CD8-positive, alpha-beta memory T cell (primary cell): Measurements from ENCODE around the gene CHI3L1. TPM values are rescaled to one million over a fixed set of nuclear protein-coding genes. Genes with fewer than 3 reads are reported as not detected.

Experiments used
- CTCF ChIA-PET: fragments of 350-600 bp; sonication (Branson Sonifier 250); formaldehyde crosslinking; loops from one replicate; lab custom pipeline; 2021; ENCODE audit warnings: antibody characterized with exemption; lab: Charles Lee
- POLR2A ChIA-PET: fragments of 350-600 bp; sonication (Branson Sonifier 250); formaldehyde crosslinking; loops from one replicate; lab custom pipeline; 2021; ENCODE audit warnings: antibody characterized with exemption; lab: Charles Lee
- DNase-seq, 5 donors: peaks; one replicate each; pipeline versions ENCODE4 v3.0.0 to v3.0.0-alpha.2; 2020 to 2022; ENCODE audit warnings: mixed read lengths in 1 of 5
- H3K27ac ChIP-seq: one replicate; pipeline ENCODE4 v1.7.0; 2013; ENCODE audit warnings: low read depth, mild to moderate bottlenecking, low read length, moderate library complexity
- H3K27me3 ChIP-seq: 2 replicates; pipeline ENCODE4 v1.7.0; 2013; ENCODE audit warnings: low read length, mild to moderate bottlenecking; ENCODE audit not compliant: insufficient read depth, poor library complexity, severe bottlenecking
- H3K36me3 ChIP-seq: 2 replicates; pipeline ENCODE4 v1.7.0; 2013; ENCODE audit warnings: mild to moderate bottlenecking, low read length, moderate library complexity; ENCODE audit not compliant: insufficient read depth
- H3K4me1 ChIP-seq: 2 replicates; pipeline ENCODE4 v1.7.0; 2013; ENCODE audit warnings: mild to moderate bottlenecking, low read length, moderate library complexity; ENCODE audit not compliant: insufficient read depth
- H3K4me3 ChIP-seq: 2 replicates; pipeline ENCODE4 v1.7.0; 2013; ENCODE audit warnings: mild to moderate bottlenecking, low read length
- H3K9me3 ChIP-seq: 2 replicates; pipeline ENCODE4 v1.7.0; 2013; ENCODE audit warnings: mild to moderate bottlenecking, low read length
- H3K27ac Mint-ChIP-seq, 8 donors: one replicate each; pipeline ENCODE4 v1.8.0; 2020 to 2021; ENCODE audit warnings: mixed read lengths in 8 of 8, mild to moderate bottlenecking in 6 of 8, inconsistent platforms in 3 of 8, moderate library complexity in 3 of 8
- H3K27me3 Mint-ChIP-seq, 2 donors: one replicate each; pipeline ENCODE4 v1.8.0; 2020 to 2021; ENCODE audit warnings: mixed read lengths in 2 of 2, mild to moderate bottlenecking in 1 of 2, moderate library complexity in 1 of 2
- H3K36me3 Mint-ChIP-seq, 3 donors: one replicate each; pipeline ENCODE4 v1.8.0; 2020 to 2021; ENCODE audit warnings: mixed read lengths in 3 of 3, inconsistent platforms in 1 of 3, mild to moderate bottlenecking in 1 of 3
- H3K4me1 Mint-ChIP-seq, 3 donors: one replicate each; pipeline ENCODE4 v1.8.0; 2020 to 2021; ENCODE audit warnings: mixed read lengths in 3 of 3, inconsistent platforms in 1 of 3, mild to moderate bottlenecking in 1 of 3
- H3K4me3 Mint-ChIP-seq, 7 donors: one replicate each; pipeline ENCODE4 v1.8.0; 2020 to 2021; ENCODE audit warnings: mixed read lengths in 7 of 7, mild to moderate bottlenecking in 6 of 7, moderate library complexity in 4 of 7, inconsistent platforms in 2 of 7
- H3K9me3 Mint-ChIP-seq, 5 donors: one replicate each; pipeline ENCODE4 v1.8.0; 2020 to 2022; ENCODE audit warnings: mixed read lengths in 5 of 5, mild to moderate bottlenecking in 3 of 5, moderate library complexity in 2 of 5, inconsistent platforms in 1 of 5
- polyA plus RNA-seq: library from polyadenylated mRNA; unstranded; fragments of 300-500 nt; fragmentation: Illumina TruSeq; gene quantifications from one replicate; pipeline ENCODE4 v1.2.3, GENCODE V29; 2021
- total RNA-seq, 2 experiments: library from RNA; stranded (reverse); gene quantifications; one replicate each; pipeline ENCODE4 v1.2.3, GENCODE V29; 2021

The CHI3L1 gene
- total and polyA plus RNA-seq, 3 experiments from 2014 or later = not detected

DNA sequence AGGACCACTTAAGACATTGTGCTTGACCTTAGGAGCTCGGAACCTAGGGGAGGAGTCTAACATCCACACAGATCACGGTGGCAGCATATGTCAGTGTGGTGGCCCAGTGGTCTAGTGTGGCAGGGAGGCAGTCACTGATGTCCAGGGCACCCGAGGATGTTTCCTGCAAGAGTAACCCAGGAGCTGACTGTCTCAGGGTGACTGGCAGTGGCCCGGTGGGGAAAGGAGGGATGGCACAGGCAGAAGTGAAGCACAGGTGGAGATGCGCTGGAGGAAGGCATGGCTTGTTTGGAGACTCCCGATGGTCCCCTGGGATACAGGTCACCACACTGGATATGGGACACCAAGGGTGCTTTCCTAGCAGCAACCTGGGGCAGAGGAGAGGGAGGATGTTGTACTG, 26.6 kb upstream of the CHI3L1 start:
- no peaks in the 10 kb centered on the region for H3K9me3 Mint-ChIP-seq

DNA sequence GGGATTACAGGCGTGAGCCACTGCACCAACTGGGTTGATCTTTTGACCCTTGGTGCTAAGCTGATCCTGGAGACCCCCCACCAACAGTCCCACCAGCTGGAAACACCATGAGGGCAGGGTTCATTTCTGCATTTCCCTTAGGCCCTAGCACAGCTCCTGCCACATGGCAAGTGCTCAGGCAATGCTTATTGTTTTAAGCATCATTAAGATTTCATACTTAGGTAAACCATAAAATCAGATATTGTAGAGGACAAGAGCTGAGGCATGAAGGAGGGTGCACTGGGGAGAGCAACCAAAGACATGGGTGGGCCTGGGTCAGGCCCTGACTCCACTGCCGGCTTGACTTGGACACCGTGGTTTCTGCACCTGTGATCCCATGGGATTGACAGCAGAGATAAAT, 25.3 kb upstream of the CHI3L1 start:
- H3K27ac ChIP-seq = no peak overlapping the region
- POLR2A ChIA-PET = no interaction called here
- H3K4me1 ChIP-seq = no peaks in the 10 kb centered on the region
- H3K9me3 ChIP-seq = no peaks in the 10 kb centered on the region
- no peaks in the 10 kb centered on the region for H3K36me3 Mint-ChIP-seq
- no peak overlapping the region for H3K4me3 ChIP-seq
- no peaks in the 10 kb centered on the region for H3K36me3 ChIP-seq
- no peak for DNase-seq
- no peaks in the 10 kb centered on the region for H3K27me3 ChIP-seq
- no peak overlapping the region for H3K27ac Mint-ChIP-seq
- H3K4me3 Mint-ChIP-seq = no peak overlapping the region
- peaks cover 0 to 7% (median 6%) of the 10 kb centered on the region in 3 donors for H3K4me1 Mint-ChIP-seq
- no peaks in the 10 kb centered on the region for H3K9me3 Mint-ChIP-seq
- CTCF ChIA-PET = interaction anchor here (1.1 kb wide), 1 partner anchor 172 kb away, joined by 4 read pairs; no protein-coding TSS in a partner anchor
- H3K27me3 Mint-ChIP-seq = peaks cover 12% of the 10 kb centered on the region in 2 donors

More for the DNA sequence above, 26.6 kb upstream of the CHI3L1 start:
- Histone ChIP-seq H3K4me1 (no peaks in the 10 kb centered on the region), H3K4me3 (no peak overlapping the region), H3K27me3 (no peaks in the 10 kb centered on the region), H3K36me3 (no peaks in the 10 kb centered on the region), H3K27ac (no peak overlapping the region), H3K9me3 (no peaks in the 10 kb centered on the region)
- Mint-ChIP-seq H3K27ac (no peak overlapping the region), H3K4me3 (no peak overlapping the region), H3K36me3 (no peaks in the 10 kb centered on the region), H3K27me3 (peaks cover 13 to 17% of the 10 kb centered on the region in 2 donors), H3K4me1 (peaks cover 0 to 7% (median 6%) of the 10 kb centered on the region in 3 donors)
- ChIA-PET POLR2A (no interaction called here), CTCF (interaction anchor here (1.1 kb wide), 1 partner anchor 173 kb away, joined by 4 read pairs; no protein-coding TSS in a partner anchor)
- DNase-seq = no peak

DNA sequence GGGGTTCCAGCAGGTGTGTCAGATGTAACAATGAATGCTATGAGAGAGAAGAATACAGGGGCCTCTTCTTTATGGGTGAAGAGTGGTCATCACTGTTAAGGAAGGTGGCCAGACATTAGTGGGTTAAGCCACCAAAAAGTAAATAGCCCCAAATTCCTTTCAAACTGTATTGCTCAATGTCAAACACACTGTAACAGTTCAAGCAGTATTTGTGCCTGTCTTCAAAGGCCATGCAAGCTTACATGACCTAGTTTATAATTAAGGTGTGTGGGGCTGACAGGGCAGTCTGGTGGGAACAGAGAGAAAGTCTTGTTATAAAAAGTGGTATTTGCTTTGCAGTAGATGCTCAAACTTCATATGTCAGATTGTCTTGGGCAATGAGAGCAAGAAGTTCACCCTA, 24.5 kb upstream of the CHI3L1 start:
- ChIA-PET CTCF (interaction anchor here (0.5 kb wide), 1 partner anchor 226 kb away, joined by 3 read pairs; no protein-coding TSS in a partner anchor), POLR2A (no interaction called here)
- peaks cover 6 to 7% of the 10 kb centered on the region in 2 donors for H3K27me3 Mint-ChIP-seq
- Histone ChIP-seq H3K4me3 (no peak overlapping the region), H3K4me1 (no peaks in the 10 kb centered on the region), H3K27ac (no peak overlapping the region), H3K9me3 (no peaks in the 10 kb centered on the region), H3K36me3 (no peaks in the 10 kb centered on the region), H3K27me3 (no peaks in the 10 kb centered on the region)
- H3K36me3 Mint-ChIP-seq = no peaks in the 10 kb centered on the region
- H3K9me3 Mint-ChIP-seq = no peaks in the 10 kb centered on the region
- no peak for DNase-seq
- no peak overlapping the region for H3K4me3 Mint-ChIP-seq
- H3K4me1 Mint-ChIP-seq = peaks cover 0 to 4% (median under 1%) of the 10 kb centered on the region in 3 donors
- no peak overlapping the region for H3K27ac Mint-ChIP-seq

DNA sequence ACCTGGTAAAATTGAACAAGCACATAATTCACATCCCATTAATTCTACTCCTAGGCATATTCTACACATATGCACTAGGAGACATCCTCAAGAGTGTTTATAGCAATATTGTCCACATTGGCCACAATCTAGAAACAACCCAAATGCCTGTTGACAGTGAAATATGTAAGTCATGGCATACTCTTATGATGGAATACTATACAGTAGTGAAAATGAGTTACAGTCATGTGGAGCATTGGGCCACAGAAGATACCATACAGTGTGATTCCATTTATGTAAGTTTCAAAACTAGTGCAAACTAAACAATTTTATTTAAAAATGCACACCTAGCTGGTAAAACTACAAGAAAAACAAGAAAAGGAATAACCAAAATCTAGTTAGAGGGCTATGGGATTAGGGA, 23.8 kb upstream of the CHI3L1 start:
- Mint-ChIP-seq H3K4me3 (no peak overlapping the region), H3K27ac (no peak overlapping the region), H3K4me1 (peaks cover 0 to 3% (median 0%) of the 10 kb centered on the region in 3 donors), H3K36me3 (no peaks in the 10 kb centered on the region), H3K9me3 (no peaks in the 10 kb centered on the region), H3K27me3 (peaks cover 6% of the 10 kb centered on the region in 2 donors)
- POLR2A ChIA-PET = no interaction called here
- CTCF ChIA-PET = no interaction called here
- H3K27ac ChIP-seq = no peak overlapping the region
- H3K9me3 ChIP-seq = no peaks in the 10 kb centered on the region
- no peaks in the 10 kb centered on the region for H3K4me1 ChIP-seq
- no peaks in the 10 kb centered on the region for H3K36me3 ChIP-seq
- H3K4me3 ChIP-seq = no peak overlapping the region
- no peak for DNase-seq
- H3K27me3 ChIP-seq = no peaks in the 10 kb centered on the region

DNA sequence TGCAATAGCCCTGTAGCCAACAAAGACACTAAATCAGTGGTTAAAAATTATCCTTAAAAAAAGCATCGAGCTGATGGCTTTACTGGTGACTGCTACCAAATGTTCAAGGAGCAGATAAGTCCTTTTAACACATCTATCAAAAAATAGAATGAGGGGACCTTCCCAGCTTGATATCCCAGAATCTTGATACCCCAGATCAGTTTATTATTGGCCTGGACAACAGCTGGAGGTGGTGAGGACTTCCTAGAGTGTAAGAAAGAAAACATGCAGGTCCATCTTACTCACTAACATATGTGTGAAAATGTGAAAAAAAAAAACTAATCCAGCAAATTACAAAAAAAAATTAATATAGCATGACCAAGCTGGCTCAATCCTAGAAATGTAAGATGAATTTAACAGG, 21.7 kb upstream of the CHI3L1 start:
- H3K4me1 Mint-ChIP-seq = no peaks in the 10 kb centered on the region
- no peak overlapping the region for H3K27ac ChIP-seq
- no peak overlapping the region for H3K4me3 ChIP-seq
- no peaks in the 10 kb centered on the region for H3K36me3 Mint-ChIP-seq
- H3K27me3 Mint-ChIP-seq = peaks cover 3 to 10% of the 10 kb centered on the region in 2 donors
- no peaks in the 10 kb centered on the region for H3K36me3 ChIP-seq
- ChIA-PET POLR2A (no interaction called here), CTCF (interaction anchor here (5.6 kb wide), 1 partner anchor 9 kb away, joined by 28 read pairs; no protein-coding TSS in a partner anchor)
- H3K4me3 Mint-ChIP-seq = no peak overlapping the region
- DNase-seq = no peak
- no peaks in the 10 kb centered on the region for H3K27me3 ChIP-seq
- H3K9me3 ChIP-seq = no peaks in the 10 kb centered on the region
- H3K4me1 ChIP-seq = no peaks in the 10 kb centered on the region
- H3K9me3 Mint-ChIP-seq = no peaks in the 10 kb centered on the region
- no peak overlapping the region for H3K27ac Mint-ChIP-seq

DNA sequence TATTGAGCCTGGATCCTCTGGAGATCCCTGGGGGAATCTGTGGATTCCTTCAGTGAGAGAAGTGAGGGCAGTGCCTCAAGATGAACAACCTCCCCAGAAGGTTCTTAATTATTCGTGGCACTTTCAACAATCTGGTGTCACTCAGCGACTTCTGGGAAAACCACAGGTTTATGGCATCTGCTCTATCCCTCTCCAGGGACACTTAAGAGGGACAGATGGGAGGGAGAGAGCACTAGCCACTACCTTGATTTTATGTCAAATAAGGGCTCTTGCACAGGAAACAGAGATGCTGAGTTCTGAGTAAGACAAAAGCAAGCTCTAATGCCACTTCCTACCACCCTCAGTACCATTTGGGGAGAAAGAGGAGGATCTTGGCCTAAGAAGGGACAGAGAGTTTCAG, 21.2 kb upstream of the CHI3L1 start:
- H3K9me3 ChIP-seq = no peaks in the 10 kb centered on the region
- H3K4me1 ChIP-seq = no peaks in the 10 kb centered on the region
- Mint-ChIP-seq H3K4me3 (no peak overlapping the region), H3K4me1 (no peaks in the 10 kb centered on the region), H3K27ac (no peak overlapping the region), H3K36me3 (no peaks in the 10 kb centered on the region), H3K27me3 (peaks cover under 1 to 14% of the 10 kb centered on the region in 2 donors), H3K9me3 (no peaks in the 10 kb centered on the region)
- H3K4me3 ChIP-seq = no peak overlapping the region
- no peaks in the 10 kb centered on the region for H3K36me3 ChIP-seq
- ChIA-PET POLR2A (no interaction called here), CTCF (interaction anchor here (5.6 kb wide), 1 partner anchor 9 kb away, joined by 28 read pairs; no protein-coding TSS in a partner anchor)
- no peak overlapping the region for H3K27ac ChIP-seq
- no peaks in the 10 kb centered on the region for H3K27me3 ChIP-seq
- DNase-seq = no peak

DNA sequence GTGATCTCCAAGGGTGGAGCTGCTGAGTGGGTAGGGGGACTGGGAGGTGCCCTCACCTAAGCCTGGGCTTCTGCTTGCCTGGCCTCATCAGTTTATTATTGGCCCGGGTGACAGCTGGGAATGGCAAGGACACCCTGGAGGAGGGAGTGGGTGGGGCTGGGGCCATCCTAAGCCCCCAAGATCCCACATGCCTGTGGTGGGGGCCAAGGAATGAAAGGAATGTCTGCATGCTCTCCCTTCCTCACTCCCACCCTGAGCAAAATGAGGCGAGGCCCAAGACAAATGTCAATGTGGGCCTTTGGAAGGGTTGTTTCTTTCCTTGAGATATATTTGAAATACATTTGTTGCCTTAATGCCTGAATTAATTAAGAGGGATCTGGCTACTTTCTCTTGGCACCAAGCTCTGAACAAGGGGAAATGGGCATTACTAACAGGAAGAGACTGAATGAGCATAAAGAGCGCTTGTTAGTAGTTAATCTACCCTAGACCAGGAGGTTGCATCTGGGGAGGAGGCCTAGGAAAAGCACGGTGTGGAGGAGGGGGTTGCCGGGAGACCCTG, 19.7 kb upstream of the CHI3L1 start:
- Histone ChIP-seq H3K27me3 (no peaks in the 10 kb centered on the region), H3K27ac (no peak overlapping the region), H3K36me3 (no peaks in the 10 kb centered on the region), H3K9me3 (no peaks in the 10 kb centered on the region), H3K4me3 (no peak overlapping the region), H3K4me1 (no peaks in the 10 kb centered on the region)
- Mint-ChIP-seq H3K4me3 (no peak overlapping the region), H3K36me3 (no peaks in the 10 kb centered on the region), H3K27ac (no peak overlapping the region), H3K27me3 (peaks cover 0 to 22% of the 10 kb centered on the region in 2 donors), H3K9me3 (no peaks in the 10 kb centered on the region), H3K4me1 (no peaks in the 10 kb centered on the region)
- POLR2A ChIA-PET = no interaction called here
- no peak for DNase-seq
- CTCF ChIA-PET = interaction anchor here (5.6 kb wide), 1 partner anchor 11 kb away, joined by 28 read pairs; no protein-coding TSS in a partner anchor

DNA sequence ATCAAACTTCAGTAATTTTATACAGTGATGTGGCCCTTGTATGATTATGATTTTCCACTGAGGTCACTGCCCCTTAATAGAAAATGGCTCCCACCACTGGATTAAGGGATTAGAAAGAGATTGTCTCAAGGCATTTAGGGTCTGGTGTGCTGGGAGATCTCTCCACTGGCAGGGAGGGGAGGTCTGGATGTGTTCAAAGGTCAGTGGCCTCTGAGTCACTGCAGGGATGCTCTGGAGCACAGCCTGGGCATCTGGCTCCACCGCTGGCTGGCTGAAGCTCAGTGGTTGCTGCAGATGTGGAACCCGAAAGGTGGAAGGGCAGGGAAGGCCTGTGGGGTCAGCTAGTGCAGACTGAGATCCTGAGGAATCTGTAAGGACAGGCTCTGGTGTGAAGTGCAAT, 18.3 kb upstream of the CHI3L1 start:
- Mint-ChIP-seq H3K4me3 (no peak overlapping the region), H3K4me1 (no peaks in the 10 kb centered on the region), H3K36me3 (peaks cover 0 to 2% (median 0%) of the 10 kb centered on the region in 3 donors), H3K27ac (no peak overlapping the region), H3K27me3 (peaks cover 9 to 36% of the 10 kb centered on the region in 2 donors), H3K9me3 (no peaks in the 10 kb centered on the region)
- Histone ChIP-seq H3K9me3 (no peaks in the 10 kb centered on the region), H3K27me3 (no peaks in the 10 kb centered on the region), H3K36me3 (no peaks in the 10 kb centered on the region), H3K4me3 (no peak overlapping the region), H3K27ac (no peak overlapping the region), H3K4me1 (no peaks in the 10 kb centered on the region)
- DNase-seq = no peak
- ChIA-PET CTCF (interaction anchor here (5.6 kb wide), 1 partner anchor 12 kb away, joined by 28 read pairs; no protein-coding TSS in a partner anchor), POLR2A (no interaction called here)
